BLaER1 (cell line): ENCODE measurements around the gene SAMD4A.

Experiments used
- H3K27ac ChIP-seq: shearing (Covaris generic); formaldehyde crosslinking; 2 replicates; pipeline ENCODE4 v1.8.1; 2022
- H3K27me3 ChIP-seq: shearing (Covaris generic); formaldehyde crosslinking; 2 replicates; pipeline ENCODE4 v1.8.1; 2022
- H3K36me3 ChIP-seq: shearing (Covaris generic); formaldehyde crosslinking; 2 replicates; pipeline ENCODE4 v1.8.1; 2022
- H3K4me1 ChIP-seq: shearing (Covaris generic); formaldehyde crosslinking; 2 replicates; pipeline ENCODE4 v1.8.1; 2022
- H3K4me2 ChIP-seq: shearing (Covaris generic); formaldehyde crosslinking; 2 replicates; pipeline ENCODE4 v1.8.1; 2022
- H3K4me3 ChIP-seq: shearing (Covaris generic); formaldehyde crosslinking; 2 replicates; pipeline ENCODE4 v1.8.1; 2022
- H3K9ac ChIP-seq: shearing (Covaris generic); formaldehyde crosslinking; 2 replicates; pipeline ENCODE4 v1.8.1; 2022
- H3K9me3 ChIP-seq: shearing (Covaris generic); formaldehyde crosslinking; 2 replicates; pipeline ENCODE4 v1.8.1; 2022
- H4K20me1 ChIP-seq: shearing (Covaris generic); formaldehyde crosslinking; 2 replicates; pipeline ENCODE4 v1.8.1; 2022
- Cebpa-rat ChIP-seq: shearing (Covaris generic); IDR thresholded peaks from 2 replicates; pipeline ENCODE4 v1.8.1; 2022

The SAMD4A gene

DNA sequence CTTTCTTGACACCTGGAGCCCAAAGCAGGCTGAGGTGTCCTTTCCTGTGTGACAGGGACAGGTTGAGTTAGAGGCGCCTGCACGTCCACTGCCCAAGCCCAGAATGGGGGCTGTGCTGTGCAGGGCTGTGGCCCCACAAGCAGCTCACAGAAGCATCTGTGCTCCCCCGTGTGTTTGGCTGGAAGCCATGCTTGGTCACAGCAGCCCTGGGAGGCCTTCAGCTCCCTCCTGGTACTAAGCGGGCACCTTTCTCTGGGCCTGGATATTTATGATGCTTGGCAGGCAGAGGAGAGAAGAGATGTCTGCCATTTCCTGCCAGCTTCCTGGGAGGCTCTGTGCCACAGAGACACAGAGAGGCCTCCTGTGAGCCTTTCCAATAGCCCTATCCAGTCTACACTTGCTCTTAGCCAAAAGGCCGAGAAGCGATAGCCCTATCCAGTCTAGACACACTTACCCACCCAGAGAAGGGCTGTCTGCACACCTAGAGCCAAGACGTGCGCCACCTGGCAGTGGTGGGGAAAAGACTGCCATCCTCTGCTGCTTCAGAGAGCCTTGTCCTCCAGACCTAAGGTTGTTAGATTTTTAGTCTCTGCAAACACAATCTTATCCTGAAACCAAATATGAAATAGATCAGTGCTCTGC, 218.3 kb downstream of the SAMD4A start:
- no peak for TF ChIP-seq Cebpa-rat
- H3K9ac ChIP-seq = 0 out of 2 replicates have a peak overlapping the region, but pooled peaks have one; percentile 0
- peaks cover 64% of the 10 kb centered on the region for H3K4me1 ChIP-seq
- H4K20me1 ChIP-seq = peaks cover 31% of the 10 kb centered on the region; the same call in 1 of the 2 replicates
- H3K4me2 ChIP-seq = peak overlapping the region; percentile 82
- H3K9me3 ChIP-seq = no peaks in the 10 kb centered on the region
- H3K4me3 ChIP-seq = no peak overlapping the region
- H3K27ac ChIP-seq = peak overlapping the region; percentile 49
- H3K36me3 ChIP-seq = peaks cover 71% of the 10 kb centered on the region
- no peaks in the 10 kb centered on the region for H3K27me3 ChIP-seq

DNA sequence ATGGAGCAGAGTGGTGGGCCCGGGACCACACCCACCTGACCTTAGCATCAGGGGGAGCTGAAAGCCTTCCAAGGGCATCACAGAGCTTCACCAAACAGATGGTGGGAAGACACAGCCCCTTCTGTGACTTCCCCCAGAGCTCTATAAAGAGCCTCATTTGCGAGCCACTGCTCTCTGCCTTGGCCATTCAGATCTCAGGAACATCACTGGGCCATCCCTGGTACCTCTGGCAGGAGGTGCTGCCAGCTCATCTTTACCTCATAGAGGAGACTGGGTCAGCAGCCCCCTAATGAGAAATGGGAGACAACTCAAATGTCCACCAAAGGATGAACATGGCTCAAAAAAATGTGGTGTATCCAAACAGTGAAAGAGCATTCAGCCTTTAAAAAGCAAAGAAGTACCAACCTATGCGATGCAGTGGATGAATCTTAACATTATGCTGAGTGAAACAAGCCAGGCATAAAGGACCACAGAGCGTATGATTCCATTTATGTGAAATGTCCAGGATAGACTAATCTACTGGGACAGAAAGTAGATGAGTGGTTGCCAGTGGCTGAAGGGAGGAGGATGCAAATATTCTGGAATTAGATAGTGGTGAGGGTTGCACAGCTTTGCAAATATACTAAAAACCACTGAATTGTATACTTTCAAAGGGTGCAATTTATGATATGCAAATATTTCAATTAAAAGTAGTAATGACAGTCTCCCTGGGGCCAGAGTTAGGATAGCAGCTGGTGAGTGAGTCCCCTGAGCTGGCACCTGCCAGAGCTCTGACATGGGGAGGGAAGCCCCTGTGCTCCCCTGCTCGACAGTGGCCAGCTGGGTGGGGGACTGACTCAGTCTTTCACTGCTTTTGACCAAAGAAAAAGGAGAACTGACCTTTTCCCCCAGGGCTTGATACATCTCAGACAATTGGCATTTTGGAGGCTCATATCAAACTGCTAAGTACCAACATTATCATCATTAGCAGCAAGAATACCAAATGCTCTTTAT, 219.1 kb downstream of the SAMD4A start:
- Histone ChIP-seq H3K9ac (0 out of 2 replicates have a peak overlapping the region, but pooled peaks have one; percentile 0), H3K4me1 (peaks cover 64% of the 10 kb centered on the region), H3K27me3 (no peaks in the 10 kb centered on the region), H3K4me3 (no peak overlapping the region), H3K9me3 (no peaks in the 10 kb centered on the region), H3K27ac (0 out of 2 replicates have a peak overlapping the region, but pooled peaks have one; percentile 14), H3K36me3 (peaks cover 71% of the 10 kb centered on the region), H4K20me1 (peaks cover 31% of the 10 kb centered on the region; the same call in 1 of the 2 replicates), H3K4me2 (peak overlapping the region; percentile 82)
- TF ChIP-seq Cebpa-rat = no peak

DNA sequence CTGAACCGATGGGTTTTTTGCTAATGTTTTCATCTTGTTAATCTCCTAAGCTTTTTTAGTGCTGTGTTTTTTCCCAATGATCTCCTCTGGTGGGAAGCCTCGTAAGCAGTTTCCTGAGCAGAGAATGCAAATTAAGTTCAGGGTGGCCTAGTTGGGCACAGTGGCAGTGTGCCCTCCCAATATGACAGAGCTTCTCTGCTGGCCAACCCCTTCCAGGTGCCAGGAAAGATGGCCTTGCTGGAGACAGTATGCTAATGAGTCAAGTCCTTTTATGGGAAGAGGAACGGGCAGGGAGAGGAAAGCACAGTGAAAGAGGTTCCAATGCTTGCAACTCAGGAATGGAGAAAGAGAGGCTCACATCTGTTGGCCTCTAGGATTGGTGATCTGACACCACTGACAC, 219.9 kb downstream of the SAMD4A start:
- Histone ChIP-seq H3K4me2 (peak overlapping the region; percentile 82), H3K36me3 (peaks cover 65% of the 10 kb centered on the region), H3K9me3 (no peaks in the 10 kb centered on the region), H3K27me3 (no peaks in the 10 kb centered on the region), H3K9ac (no peak overlapping the region), H3K4me1 (peaks cover 57% of the 10 kb centered on the region), H3K4me3 (no peak overlapping the region), H3K27ac (no peak overlapping the region), H4K20me1 (peaks cover 26% of the 10 kb centered on the region; the same call in 1 of the 2 replicates)
- no peak for TF ChIP-seq Cebpa-rat

DNA sequence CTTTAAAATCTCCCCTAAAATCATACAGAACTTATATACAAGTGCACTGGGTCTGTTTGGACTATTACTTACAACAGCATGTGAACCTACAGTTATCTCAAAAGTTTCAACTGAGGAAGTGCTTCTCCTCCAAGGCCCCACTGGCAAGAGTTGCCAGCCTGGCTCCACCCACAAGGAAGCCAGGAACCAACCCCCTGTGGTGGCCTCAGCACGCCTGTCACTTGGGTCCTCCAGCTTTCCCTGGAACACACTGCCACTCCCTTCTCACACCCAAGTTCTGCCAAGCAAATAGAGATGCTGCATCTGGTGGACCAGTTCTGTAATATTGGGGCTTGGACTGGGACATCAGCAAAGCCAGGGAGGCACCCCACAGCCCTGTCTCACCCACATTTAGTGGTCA, 220.3 kb downstream of the SAMD4A start:
- H3K4me1 ChIP-seq = peaks cover 53% of the 10 kb centered on the region
- H3K4me3 ChIP-seq = no peak overlapping the region
- H3K9me3 ChIP-seq = no peaks in the 10 kb centered on the region
- H3K36me3 ChIP-seq = peaks cover 68% of the 10 kb centered on the region
- H3K27me3 ChIP-seq = no peaks in the 10 kb centered on the region
- H3K27ac ChIP-seq = no peak overlapping the region
- TF ChIP-seq Cebpa-rat = no peak
- H4K20me1 ChIP-seq = peaks cover 22% of the 10 kb centered on the region; the same call in 1 of the 2 replicates
- H3K9ac ChIP-seq = no peak overlapping the region
- H3K4me2 ChIP-seq = peak overlapping the region; percentile 82

DNA sequence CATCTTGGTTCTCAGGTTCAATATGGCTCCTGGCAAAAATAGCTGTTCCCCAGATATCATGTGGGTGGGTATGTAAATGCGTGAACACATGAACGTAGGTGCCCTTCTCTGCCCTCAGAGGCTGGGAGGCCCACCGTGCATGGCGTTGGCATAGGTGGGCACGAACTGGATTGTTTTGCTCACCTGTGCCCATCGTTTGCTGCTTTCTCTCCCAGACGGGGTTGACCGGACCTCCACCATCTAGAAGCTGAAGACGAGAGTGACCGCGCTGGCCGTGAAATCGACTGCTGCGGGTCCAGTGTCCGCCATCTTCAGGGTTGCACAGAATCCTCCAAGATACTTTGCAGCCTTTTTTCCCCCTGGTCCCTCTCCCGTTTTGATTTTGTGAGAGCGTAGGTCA, 221.8 kb downstream of the SAMD4A start:
- Histone ChIP-seq H3K9me3 (no peaks in the 10 kb centered on the region), H4K20me1 (peaks cover 14% of the 10 kb centered on the region; the same call in 1 of the 2 replicates), H3K27ac (no peak overlapping the region), H3K27me3 (no peaks in the 10 kb centered on the region), H3K4me3 (no peak overlapping the region), H3K36me3 (peaks cover 69% of the 10 kb centered on the region), H3K4me1 (peaks cover 38% of the 10 kb centered on the region), H3K9ac (no peak overlapping the region), H3K4me2 (no peak overlapping the region)
- TF ChIP-seq Cebpa-rat = no peak

DNA sequence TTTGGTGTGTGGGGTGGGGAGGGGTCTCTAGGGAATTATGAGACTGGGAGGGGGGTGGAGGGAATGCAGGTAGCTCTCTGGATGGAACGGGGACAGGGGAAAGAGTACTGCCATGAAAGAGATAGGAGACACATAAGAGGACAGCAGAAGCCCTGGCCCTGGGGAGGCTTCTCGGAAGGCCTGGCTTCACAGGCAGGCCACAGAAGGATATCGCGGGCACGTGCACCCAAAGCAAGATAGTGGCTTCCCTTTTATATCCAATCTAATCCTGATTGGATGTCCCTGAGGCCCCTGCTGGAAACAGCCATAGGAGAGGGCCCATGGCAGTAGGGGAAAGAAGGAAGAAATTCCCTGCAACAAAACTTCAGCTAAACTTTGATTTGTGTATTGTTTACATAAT, 222.2 kb downstream of the SAMD4A start:
- Histone ChIP-seq H3K4me3 (no peak overlapping the region), H4K20me1 (peaks cover 13% of the 10 kb centered on the region; the same call in 1 of the 2 replicates), H3K4me2 (no peak overlapping the region), H3K4me1 (peaks cover 34% of the 10 kb centered on the region), H3K27ac (no peak overlapping the region), H3K9me3 (no peaks in the 10 kb centered on the region), H3K36me3 (peaks cover 68% of the 10 kb centered on the region), H3K27me3 (no peaks in the 10 kb centered on the region), H3K9ac (no peak overlapping the region)
- TF ChIP-seq Cebpa-rat = no peak

DNA sequence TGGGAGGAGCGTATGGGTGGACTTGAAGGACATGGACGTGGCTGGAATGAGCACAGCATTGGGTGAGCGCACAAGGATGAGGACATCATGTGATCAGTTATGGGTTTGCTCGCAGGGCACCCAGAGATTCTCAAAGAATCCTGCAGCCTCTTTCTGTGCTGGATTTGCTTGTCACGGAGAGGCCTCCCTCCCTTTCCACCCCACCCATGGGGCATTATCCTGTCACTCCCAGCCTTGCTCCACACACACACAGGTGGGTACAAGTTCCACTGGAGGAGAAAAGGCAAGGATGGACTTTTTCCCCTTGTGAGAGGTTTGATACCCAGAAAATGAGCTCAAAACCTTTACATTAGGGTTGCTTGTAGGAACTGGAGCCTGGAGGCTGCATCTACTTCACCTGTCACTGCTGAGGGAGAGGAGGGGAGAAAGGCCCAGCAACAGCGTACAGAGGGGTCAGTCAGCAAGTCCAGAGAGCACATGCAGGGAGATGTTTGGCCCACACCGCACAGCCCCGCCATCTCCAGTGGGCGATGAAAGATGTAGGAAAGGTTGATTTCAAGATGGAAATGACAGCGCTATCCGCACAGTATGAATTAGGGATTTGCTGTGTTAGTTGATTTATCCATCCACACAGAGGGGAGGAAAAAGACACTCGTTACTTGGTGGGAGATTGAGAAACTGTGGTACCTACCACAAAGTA, 223.0 kb downstream of the SAMD4A start:
- Histone ChIP-seq H3K4me1 (peaks cover 26% of the 10 kb centered on the region), H3K4me2 (no peak overlapping the region), H3K36me3 (peaks cover 65% of the 10 kb centered on the region), H3K4me3 (no peak overlapping the region), H3K27ac (no peak overlapping the region), H4K20me1 (peaks cover 10% of the 10 kb centered on the region; the same call in 1 of the 2 replicates), H3K9ac (no peak overlapping the region), H3K27me3 (no peaks in the 10 kb centered on the region), H3K9me3 (0 out of 2 replicates have a peak, but pooled peaks cover under 1% of the 10 kb centered on the region)
- no peak for TF ChIP-seq Cebpa-rat

DNA sequence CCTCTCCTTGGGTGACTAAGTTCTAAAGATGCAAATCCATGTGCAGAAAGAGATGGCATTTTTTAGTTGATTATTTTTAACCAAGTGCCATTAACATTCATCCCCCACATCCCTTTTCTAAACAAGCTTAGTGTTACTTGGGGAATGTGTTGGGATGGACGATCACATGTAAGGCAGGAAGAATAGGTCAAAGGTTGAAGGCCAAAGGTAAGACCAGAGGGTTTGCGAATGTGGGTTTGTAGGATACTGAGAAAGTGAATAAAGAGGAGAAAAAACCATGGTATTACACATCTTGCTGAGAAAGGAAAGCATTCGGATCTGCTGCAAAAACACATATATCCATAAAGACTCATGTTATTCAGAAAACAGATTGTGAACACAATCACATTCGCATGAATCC, 224.1 kb downstream of the SAMD4A start:
- Histone ChIP-seq H3K36me3 (peaks cover 58% of the 10 kb centered on the region), H4K20me1 (no peaks in the 10 kb centered on the region), H3K27me3 (no peaks in the 10 kb centered on the region), H3K4me2 (no peak overlapping the region), H3K9me3 (0 out of 2 replicates have a peak, but pooled peaks cover 9% of the 10 kb centered on the region), H3K4me1 (peaks cover 15% of the 10 kb centered on the region), H3K4me3 (no peak overlapping the region), H3K9ac (no peak overlapping the region), H3K27ac (no peak overlapping the region)
- no peak for TF ChIP-seq Cebpa-rat

DNA sequence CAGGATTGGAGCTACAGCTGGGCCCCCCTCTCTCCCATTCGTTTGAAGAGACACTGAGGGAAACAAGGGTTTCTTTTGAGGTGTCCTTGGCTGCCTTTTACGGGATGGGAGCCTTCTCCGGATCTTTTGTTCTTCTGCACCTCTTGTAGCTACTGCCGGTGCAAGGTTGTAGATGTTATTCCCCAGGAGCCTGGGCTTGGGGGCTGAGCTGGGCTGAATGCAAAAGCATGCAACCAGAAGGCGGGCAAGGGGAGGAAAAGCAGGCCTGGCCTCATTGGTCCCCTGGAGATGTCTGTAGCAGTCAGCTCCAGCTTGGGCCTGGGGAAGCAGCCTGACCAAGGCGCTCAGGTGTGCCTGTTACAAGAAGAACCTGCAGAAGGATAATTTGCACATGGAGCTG, 225.4 kb downstream of the SAMD4A start:
- Histone ChIP-seq H3K36me3 (peaks cover 52% of the 10 kb centered on the region), H3K27me3 (no peaks in the 10 kb centered on the region), H3K9ac (no peak overlapping the region), H3K4me1 (peaks cover 2% of the 10 kb centered on the region), H3K4me3 (no peak overlapping the region), H4K20me1 (no peaks in the 10 kb centered on the region), H3K27ac (no peak overlapping the region), H3K4me2 (no peak overlapping the region), H3K9me3 (0 out of 2 replicates have a peak, but pooled peaks cover 9% of the 10 kb centered on the region)
- no peak for TF ChIP-seq Cebpa-rat
